Uterus (tissue), 2 donors: ENCODE results near the gene PRDM15.

Experiments
- POLR2A ChIP-seq, 2 donors: fragments of 450-650 bp; IDR thresholded peaks; one replicate each; pipeline ENCODE4 v1.6.1; 2016; ENCODE audit warnings: antibody characterized with exemption in 2 of 2, mild to moderate bottlenecking in 1 of 2, moderate library complexity in 1 of 2
- TF ChIP-seq, protein P1 (sequence below), 4 experiments: fragments of 200-600 bp in 2 of 4; fragments of 450-650 bp in 2 of 4; sonication (generic) in 2 of 4; IDR thresholded peaks; one replicate each; pipeline ENCODE4 v1.5.1; 2016 to 2019; ENCODE audit warnings: antibody characterized with exemption in 4 of 4, mild to moderate bottlenecking in 2 of 4, moderate library complexity in 1 of 4

DNA sequence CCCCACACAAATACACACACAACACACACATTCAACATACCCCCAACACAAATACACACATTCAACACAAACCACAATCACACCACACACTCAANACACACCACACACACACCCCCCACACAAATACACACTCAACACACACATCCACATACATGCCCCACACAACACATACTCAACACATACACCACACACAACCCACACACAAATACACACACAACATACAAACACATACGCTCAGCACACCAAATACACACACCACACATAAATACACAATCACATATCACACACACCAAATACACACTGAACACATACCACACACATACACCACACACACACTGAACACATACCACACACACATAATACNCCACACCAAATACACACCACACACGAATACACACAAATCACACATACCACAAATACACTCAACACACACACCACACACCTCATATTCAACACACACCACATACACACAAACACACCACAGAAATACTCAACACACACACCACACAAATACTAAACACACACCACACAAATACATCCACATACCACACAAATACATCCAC lies 48.9 kb downstream of the PRDM15 start:
- TF ChIP-seq, protein P1, sequence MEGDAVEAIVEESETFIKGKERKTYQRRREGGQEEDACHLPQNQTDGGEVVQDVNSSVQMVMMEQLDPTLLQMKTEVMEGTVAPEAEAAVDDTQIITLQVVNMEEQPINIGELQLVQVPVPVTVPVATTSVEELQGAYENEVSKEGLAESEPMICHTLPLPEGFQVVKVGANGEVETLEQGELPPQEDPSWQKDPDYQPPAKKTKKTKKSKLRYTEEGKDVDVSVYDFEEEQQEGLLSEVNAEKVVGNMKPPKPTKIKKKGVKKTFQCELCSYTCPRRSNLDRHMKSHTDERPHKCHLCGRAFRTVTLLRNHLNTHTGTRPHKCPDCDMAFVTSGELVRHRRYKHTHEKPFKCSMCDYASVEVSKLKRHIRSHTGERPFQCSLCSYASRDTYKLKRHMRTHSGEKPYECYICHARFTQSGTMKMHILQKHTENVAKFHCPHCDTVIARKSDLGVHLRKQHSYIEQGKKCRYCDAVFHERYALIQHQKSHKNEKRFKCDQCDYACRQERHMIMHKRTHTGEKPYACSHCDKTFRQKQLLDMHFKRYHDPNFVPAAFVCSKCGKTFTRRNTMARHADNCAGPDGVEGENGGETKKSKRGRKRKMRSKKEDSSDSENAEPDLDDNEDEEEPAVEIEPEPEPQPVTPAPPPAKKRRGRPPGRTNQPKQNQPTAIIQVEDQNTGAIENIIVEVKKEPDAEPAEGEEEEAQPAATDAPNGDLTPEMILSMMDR (IDR thresholded peaks at IDR 0.05): no peak
- TF ChIP-seq POLR2A (IDR thresholded peaks at IDR 0.05): no peak
